HG03045 (cell line): ENCODE data around the gene MEI4.
"Not testable (repeated sequence)": the region's sequence is repeated elsewhere in the genome, so short reads cannot be mapped to it uniquely, and the experiment has no call there.

Experiments
- ATAC-seq: cut with Tn5 transposase; IDR thresholded peaks from one replicate; pipeline ENCODE4 v1.9.1; 2021; ENCODE audit warnings: mild to moderate bottlenecking, moderate library complexity; ENCODE audit not compliant: unreplicated experiment

MEI4 gene

DNA sequence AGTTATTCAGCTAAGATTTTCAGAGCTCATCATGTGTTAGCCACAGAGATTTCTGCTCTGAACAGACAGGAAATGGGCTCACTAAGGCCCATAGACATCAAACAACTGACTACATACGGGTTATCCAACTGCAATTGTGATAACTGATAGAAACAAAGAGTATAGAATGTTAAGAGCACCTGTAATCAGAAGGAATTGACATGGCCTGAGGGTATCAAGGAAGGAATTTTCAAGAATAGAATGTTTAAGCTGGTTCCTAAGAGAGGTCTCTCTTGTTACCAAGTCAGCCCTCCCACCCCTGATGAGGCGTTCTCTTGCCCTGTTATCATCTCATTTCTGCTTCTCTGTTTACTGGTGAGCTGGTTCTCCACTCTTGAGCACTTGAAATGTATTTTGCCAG is at the start of gene MEI4:
Gene MEI4, plus strand, starts transcription at position 301 of the 400 bp plus-strand sequence. CDS start 37,633 bp downstream, outside the sequence.
- no peak for ATAC-seq

DNA sequence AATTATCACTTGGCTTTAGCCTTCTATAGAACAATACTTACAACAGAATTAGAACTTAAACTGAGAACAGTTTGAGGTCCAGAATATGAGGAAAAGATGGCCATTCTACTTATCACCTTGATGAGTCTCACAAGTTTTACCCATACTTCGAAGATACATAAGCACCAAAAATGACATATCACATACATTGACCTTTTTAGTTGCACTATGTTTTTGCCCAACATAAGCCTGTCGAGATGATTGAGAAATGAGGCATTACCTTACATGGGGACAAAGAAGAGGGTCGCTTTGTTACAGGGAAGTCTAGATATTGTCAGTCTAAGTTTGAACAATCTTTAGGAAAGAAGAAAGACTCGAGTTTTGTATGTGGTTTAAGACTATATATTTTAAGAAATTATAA is 48.4 kb upstream of the MEI4 start:
- no peak for ATAC-seq

DNA sequence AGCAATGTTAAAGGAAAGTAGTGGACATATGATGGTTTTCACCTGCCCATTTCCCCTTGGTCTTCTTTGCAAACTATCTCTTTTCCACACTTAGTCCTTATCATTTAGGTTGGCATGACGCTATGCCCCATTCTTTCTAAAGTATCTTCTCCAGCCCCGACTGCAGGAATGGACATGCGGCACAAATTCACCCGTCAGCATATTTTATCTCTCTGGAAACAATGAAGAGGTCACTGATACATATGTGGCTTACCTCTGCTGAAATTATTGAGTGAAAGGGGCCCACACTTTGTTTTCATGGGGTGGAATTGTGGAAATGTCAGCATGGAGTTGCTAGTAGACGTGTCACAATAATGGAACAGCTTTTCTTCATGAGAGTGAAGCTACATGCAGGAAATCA is 45.8 kb upstream of the MEI4 start:
- no peak for ATAC-seq

GRCh38 chr6:77609106-77609505 is 43.7 kb upstream of the MEI4 start:
- no peak for ATAC-seq

DNA sequence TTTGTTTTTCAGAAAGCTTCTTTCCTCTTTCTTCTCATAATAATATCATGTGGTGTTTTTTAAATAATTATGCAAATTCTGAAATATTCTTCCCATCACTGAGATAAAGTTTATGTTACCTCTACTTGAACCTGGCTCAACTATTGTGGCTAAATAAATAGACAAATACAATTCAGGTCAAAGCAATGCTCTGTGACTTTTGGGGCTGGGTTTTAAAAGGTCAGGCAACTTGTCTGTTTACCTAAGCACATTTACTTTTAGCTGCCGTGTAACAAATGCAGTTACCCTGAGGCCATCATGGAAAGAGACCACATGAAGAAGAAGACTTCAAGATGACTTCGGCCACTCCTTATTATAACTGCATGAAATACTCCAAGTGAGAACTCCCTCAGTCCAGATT is 33.7 kb upstream of the MEI4 start:
- no peak for ATAC-seq

- ATAC-seq, result no peak
These were observed 32.5 kb upstream of the MEI4 start for GRCh38 chr6:77620278-77620882.

GRCh38 chr6:77624515-77624914 is 28.3 kb upstream of the MEI4 start:
- ATAC-seq, result no peak

GRCh38 chr6:77626426-77626825 is 26.4 kb upstream of the MEI4 start:
- no peak for ATAC-seq

DNA sequence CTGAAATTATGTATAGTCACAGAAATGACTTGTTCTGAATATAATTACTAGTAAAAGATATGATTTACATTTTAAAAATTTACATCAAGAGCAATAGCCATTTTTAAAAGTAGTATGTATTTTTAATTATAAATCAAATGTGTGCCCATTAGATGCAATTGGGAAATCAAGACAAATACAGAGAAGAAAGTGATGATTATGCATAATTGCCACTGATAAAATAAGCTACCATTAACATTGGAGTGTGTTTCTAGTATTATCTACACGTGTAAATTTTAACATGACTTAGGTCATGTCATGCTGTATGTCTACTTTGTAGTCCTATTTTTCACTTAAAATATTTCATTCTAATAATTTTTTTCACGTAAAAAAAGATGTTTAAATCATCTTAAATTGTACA is 22.8 kb upstream of the MEI4 start:
- ATAC-seq, result no peak

DNA sequence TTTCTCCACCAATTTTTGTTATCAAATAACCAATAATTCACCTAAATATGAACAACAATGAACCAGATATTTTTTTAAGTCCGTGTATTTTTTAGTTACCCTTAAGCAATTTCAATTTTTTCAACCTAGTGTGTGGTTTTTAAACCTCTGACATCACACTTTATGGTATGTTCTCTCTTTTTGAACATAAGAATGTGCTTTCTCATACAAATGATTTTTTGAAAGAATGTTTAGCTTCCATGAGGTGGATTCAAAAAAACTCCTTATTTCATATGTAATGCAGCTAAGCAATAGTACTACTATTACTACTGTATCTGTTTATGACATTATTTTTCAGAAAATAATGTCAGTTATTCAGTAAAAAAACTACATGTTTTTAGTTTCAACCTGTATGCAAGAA is 19.4 kb upstream of the MEI4 start:
- no peak for ATAC-seq

DNA sequence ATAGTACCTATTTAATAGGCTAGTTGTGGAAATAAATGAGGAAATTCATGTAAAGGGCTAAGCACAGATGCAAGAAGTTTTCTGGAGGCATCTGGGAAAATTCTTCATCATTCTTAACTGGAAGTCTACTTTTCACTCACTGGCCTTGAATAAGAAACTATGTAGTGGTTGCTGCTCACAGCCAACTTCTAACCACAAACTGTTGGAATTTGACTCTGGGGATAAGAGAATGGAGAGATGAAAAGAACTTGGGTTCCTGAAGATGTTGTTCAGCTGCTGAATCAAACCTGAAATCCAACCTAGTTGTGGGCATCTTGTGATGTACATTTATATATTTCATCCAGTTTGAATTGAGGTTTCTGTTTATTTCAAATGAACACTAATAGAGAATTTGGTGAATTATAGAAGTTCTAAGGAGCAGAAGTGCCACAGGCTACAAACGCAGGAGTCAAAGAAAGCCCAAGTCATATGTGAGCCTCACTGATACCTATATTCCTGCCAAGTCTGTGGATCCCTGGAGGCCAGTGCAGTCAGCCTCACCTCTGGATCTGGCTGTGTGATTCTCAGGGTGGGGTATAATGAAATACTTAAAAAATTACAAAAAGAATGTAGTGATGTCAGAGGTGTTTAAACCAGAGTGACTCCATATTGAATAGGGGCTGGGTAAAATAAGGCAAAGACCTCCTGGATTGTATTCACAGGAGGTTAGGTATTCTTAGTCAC is 18.7 kb upstream of the MEI4 start:
- ATAC-seq, result no peak

GRCh38 chr6:77638129-77638830 is 14.6 kb upstream of the MEI4 start:
- ATAC-seq, result no peak

DNA sequence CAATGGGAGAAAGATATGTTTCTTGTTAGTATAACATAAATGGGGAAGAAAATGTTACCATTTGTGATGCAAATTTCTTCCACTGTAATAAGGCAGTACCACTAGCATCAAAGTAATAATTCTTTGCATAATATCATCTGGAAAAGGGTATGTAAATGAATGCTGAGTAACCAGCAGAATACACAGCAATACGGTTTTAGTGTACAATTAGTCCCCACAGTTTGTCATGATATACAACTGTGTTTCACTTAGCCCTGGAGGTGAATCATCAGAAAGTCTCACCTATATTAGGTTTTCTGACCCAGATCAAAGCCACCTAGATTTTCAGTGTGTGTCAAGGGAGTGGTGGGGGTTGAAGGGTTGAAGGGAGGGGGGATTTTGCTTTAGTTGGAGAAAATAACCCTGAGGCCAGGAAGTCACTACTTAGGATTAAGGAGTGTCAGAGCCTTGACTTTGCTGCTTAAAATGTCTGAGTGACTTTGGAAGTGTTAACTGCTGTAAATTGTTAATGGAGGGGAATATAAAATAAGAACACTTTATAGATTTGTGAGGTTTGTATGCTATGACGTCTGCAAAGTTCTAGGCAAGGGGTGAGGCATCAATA is 8.6 kb upstream of the MEI4 start:
- no peak for ATAC-seq

GRCh38 chr6:77650098-77650663 is 2.7 kb upstream of the MEI4 start:
- no peak for ATAC-seq

DNA sequence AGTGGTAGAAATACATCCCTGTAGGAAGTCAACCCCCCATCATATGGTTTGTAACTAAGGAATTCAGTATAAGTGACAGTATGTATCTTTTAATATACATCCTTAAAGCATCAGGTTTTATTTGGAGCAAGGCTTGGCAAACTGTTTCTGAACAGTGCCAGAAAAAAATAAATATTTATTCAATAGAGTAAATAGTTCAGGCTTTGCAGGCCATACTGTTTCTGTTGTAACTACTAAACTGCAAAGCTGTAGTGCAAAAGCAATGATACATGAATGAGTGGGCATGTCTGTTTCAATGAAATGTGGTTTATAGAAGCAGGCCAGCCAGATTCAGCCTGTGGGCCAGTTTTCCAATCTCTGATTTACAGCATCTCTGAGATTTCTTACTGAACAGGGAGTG is 977 bp downstream of the MEI4 start:
- no peak for ATAC-seq

DNA sequence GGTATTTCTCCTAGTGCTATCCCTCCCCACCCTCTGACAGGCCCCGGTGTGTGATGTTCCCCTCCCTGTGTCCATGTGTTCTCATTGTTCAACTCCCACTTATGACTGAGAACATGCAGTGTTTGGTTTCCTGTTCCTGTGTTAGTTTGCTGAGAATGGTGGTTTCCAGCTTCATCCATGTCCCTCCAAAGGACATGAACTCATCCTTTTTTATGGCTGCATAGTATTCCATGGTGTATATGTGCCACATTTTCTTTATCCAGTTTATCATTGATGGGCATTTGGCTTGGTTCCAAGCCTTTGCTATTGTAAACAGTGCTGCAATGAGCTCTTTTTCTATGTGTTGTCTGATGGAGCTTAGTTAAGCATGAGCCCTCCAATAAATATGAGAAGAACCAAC is 2.2 kb downstream of the MEI4 start:
- not testable (repeated sequence) for ATAC-seq

GRCh38 chr6:77656999-77657764 is 4.3 kb downstream of the MEI4 start:
- ATAC-seq, result no peak

DNA sequence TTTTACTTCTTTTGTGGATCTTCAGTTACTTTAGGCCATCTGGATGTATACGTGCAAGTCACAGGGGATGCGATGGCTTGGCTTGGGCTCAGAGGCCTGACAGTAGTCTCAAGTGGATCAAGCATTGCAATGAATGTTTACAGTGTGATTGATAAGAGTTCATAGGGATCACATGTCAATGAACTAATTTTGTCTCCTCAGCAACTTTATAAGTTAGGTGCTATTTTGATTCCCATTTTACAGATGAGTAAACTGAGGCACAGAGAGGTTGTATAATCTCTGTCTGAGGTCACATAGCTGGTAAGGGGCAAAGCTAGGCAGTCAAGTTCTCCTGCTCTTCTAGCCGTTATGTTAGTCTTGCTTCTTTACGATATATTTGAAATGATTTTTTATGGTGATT is 13.5 kb downstream of the MEI4 start:
- no peak for ATAC-seq

- no peak for ATAC-seq
These were observed 14.0 kb downstream of the MEI4 start for GRCh38 chr6:77666846-77667245.

DNA sequence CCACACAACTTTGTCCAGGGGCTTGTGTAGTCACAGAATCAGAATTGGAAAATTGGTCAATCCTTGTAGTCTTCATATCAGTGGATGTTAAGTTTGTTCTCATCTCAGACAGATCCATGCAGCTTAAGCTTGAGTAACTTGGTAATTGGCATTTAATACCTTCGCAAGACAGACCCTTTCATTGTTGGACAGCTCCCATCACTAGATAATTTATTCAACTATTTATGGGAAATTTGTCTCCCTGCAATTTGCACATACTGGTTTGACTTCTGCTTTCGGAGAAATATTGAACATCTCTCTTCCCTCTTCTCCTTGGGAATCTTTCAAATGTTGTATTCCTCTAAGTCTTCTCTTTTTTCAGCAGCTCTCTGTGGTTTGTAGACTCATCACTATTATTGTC is 17.1 kb downstream of the MEI4 start:
- ATAC-seq, result no peak

- ATAC-seq, result no peak
These were observed 21.4 kb downstream of the MEI4 start for GRCh38 chr6:77674211-77674610.
